ENCODE measurements around the gene GRM8. TPM values are rescaled to one million over a fixed set of nuclear protein-coding genes. Genes with fewer than 3 reads are reported as not detected.
"Not testable (repeated sequence)": the region's sequence is repeated elsewhere in the genome, so short reads cannot be mapped to it uniquely, and the experiment has no call there.

The GRM8 gene
- total RNA-seq, 1 donor from 2014 or later: 2.2 TPM

DNA sequence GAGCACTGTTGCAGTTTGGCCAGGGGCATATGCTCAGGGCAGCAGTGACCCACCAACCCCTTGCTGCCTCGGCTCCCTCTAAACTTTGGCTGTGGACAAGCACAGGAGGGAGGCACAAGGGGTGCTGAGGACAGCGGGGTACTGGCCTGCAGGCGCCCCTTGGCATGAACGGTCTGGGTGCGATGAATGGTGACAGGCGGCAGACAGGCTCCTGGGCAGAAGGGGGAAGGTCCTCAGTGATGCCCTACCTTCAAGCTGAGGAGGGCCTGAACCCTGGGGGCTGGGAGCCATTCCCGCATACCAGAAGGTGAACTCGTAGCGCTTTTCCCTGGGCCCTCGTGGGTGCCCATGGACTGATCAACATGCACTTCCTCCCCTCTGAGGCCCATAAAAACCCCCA lies 567.1 kb downstream of the GRM8 start:
- H3K4me1 Mint-ChIP-seq (ENCODE audit: low read depth, unreplicated experiment): peaks cover 21% of the 10 kb centered on the region
- H3K27ac ChIP-seq (ENCODE audit: low read depth, low read length): no peak overlapping the region
- H3K9me3 ChIP-seq (ENCODE audit: insufficient read depth, low read depth, low read length): no peaks in the 10 kb centered on the region
- no peaks in the 10 kb centered on the region for H3K36me3 Mint-ChIP-seq (ENCODE audit: low read depth, unreplicated experiment)
- no peak overlapping the region for H2AFZ ChIP-seq (ENCODE audit: low read depth, low read length)
- no peak for DNase-seq (ENCODE audit: low read depth)
- H3K4me3 ChIP-seq (ENCODE audit: insufficient read depth, low read depth, low read length): no peak overlapping the region
- no peak overlapping the region for H3K4me3 Mint-ChIP-seq (ENCODE audit: unreplicated experiment)
- H3K36me3 ChIP-seq (ENCODE audit: insufficient read depth, low read length): no peaks in the 10 kb centered on the region
- no peaks in the 10 kb centered on the region for H3K4me1 ChIP-seq (ENCODE audit: insufficient read depth, low read length)
- no peak overlapping the region for H3K9ac ChIP-seq (ENCODE audit: low read length)
- H3K4me2 ChIP-seq (ENCODE audit: low read length): no peak overlapping the region
- no peaks in the 10 kb centered on the region for H3K27me3 Mint-ChIP-seq (ENCODE audit: low read depth, unreplicated experiment)
- H4K20me1 ChIP-seq (ENCODE audit: insufficient read depth, low read length): no peaks in the 10 kb centered on the region
- H3K27ac Mint-ChIP-seq (ENCODE audit: unreplicated experiment): no peak overlapping the region
- FAIRE-seq: no peak
- no peaks in the 10 kb centered on the region for H3K79me2 ChIP-seq (ENCODE audit: insufficient read depth, low read length)
- no peaks in the 10 kb centered on the region for H3K27me3 ChIP-seq (ENCODE audit: insufficient read depth, low read length)
- no peak for TF ChIP-seq EZH2 (IDR thresholded peaks at IDR 0.05; ENCODE audit: insufficient read depth, low read length)
- TF ChIP-seq, protein P1, sequence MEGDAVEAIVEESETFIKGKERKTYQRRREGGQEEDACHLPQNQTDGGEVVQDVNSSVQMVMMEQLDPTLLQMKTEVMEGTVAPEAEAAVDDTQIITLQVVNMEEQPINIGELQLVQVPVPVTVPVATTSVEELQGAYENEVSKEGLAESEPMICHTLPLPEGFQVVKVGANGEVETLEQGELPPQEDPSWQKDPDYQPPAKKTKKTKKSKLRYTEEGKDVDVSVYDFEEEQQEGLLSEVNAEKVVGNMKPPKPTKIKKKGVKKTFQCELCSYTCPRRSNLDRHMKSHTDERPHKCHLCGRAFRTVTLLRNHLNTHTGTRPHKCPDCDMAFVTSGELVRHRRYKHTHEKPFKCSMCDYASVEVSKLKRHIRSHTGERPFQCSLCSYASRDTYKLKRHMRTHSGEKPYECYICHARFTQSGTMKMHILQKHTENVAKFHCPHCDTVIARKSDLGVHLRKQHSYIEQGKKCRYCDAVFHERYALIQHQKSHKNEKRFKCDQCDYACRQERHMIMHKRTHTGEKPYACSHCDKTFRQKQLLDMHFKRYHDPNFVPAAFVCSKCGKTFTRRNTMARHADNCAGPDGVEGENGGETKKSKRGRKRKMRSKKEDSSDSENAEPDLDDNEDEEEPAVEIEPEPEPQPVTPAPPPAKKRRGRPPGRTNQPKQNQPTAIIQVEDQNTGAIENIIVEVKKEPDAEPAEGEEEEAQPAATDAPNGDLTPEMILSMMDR (IDR thresholded peaks at IDR 0.05; ENCODE audit: insufficient read depth, low read depth, low read length): no peak
- H3K9me3 Mint-ChIP-seq (ENCODE audit: unreplicated experiment): peaks cover 3% of the 10 kb centered on the region

DNA sequence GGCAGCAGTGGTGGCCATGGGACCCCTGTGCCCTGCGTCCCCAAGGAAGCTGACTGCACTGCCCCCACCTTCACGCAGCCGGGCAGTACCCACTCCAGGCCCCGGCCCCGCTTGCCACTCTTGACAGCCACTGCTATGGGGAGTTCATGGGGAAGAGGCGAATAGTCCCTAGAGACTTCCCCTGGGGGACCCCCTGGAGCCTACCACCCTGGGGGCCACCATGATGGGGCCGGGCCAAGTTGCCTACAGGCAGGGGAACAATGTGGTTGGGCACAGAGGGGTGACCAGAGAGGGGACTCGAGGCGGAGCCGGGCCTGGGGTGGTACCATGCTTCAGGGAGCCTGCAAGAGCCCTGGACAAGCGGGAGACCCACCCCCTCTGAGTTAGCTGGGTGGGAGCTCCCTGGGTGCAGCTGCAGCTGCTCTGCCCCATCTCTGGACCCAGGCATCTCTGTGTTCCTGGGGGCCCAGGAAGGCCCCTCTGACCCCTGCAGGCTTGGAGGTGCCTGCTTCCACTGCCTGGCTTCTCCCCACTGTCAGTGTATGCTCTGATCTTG lies 567.6 kb downstream of the GRM8 start:
- no peak for TF ChIP-seq EZH2 (IDR thresholded peaks at IDR 0.05; ENCODE audit: insufficient read depth, low read length)
- TF ChIP-seq, protein P1 (IDR thresholded peaks at IDR 0.05; ENCODE audit: insufficient read depth, low read depth, low read length): no peak
- Histone ChIP-seq H3K4me2 (ENCODE audit: low read length) (no peak overlapping the region), H3K4me1 (ENCODE audit: insufficient read depth, low read length) (no peaks in the 10 kb centered on the region), H3K9me3 (ENCODE audit: insufficient read depth, low read depth, low read length) (no peaks in the 10 kb centered on the region), H3K27ac (ENCODE audit: low read depth, low read length) (no peak overlapping the region), H4K20me1 (ENCODE audit: insufficient read depth, low read length) (no peaks in the 10 kb centered on the region), H2AFZ (ENCODE audit: low read depth, low read length) (no peak overlapping the region), H3K4me3 (ENCODE audit: insufficient read depth, low read depth, low read length) (no peak overlapping the region), H3K36me3 (ENCODE audit: insufficient read depth, low read length) (no peaks in the 10 kb centered on the region), H3K79me2 (ENCODE audit: insufficient read depth, low read length) (no peaks in the 10 kb centered on the region), H3K27me3 (ENCODE audit: insufficient read depth, low read length) (no peaks in the 10 kb centered on the region), H3K9ac (ENCODE audit: low read length) (no peak overlapping the region)
- FAIRE-seq (no peak), DNase-seq (ENCODE audit: low read depth) (no peak)
- Mint-ChIP-seq H3K4me3 (ENCODE audit: unreplicated experiment) (no peak overlapping the region), H3K9me3 (ENCODE audit: unreplicated experiment) (peaks cover 3% of the 10 kb centered on the region), H3K27me3 (ENCODE audit: low read depth, unreplicated experiment) (no peaks in the 10 kb centered on the region), H3K27ac (ENCODE audit: unreplicated experiment) (no peak overlapping the region), H3K36me3 (ENCODE audit: low read depth, unreplicated experiment) (no peaks in the 10 kb centered on the region), H3K4me1 (ENCODE audit: low read depth, unreplicated experiment) (peaks cover 21% of the 10 kb centered on the region)

DNA sequence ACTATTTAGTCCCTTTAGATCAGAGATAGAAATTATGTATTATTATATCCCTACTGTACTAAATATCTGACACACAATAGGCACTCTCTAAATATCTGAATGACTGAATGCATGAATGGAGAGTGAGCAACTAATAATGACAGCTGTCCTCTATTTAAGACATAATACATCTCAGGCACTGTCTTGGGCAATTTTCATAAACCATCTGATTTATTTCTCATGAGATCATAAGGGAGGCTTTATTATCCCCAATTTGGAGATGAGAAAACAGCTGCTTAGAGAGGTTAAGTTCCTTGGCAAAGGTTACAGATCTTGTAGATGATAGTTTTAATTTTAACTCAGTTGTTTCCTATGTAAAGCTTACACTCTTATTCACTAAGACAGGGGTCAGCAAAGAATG lies 570.6 kb downstream of the GRM8 start:
- Histone ChIP-seq H3K4me2 (ENCODE audit: low read length) (no peak overlapping the region), H3K9ac (ENCODE audit: low read length) (no peak overlapping the region), H3K27ac (ENCODE audit: low read depth, low read length) (no peak overlapping the region), H2AFZ (ENCODE audit: low read depth, low read length) (no peak overlapping the region), H3K9me3 (ENCODE audit: insufficient read depth, low read depth, low read length) (no peaks in the 10 kb centered on the region), H4K20me1 (ENCODE audit: insufficient read depth, low read length) (no peaks in the 10 kb centered on the region), H3K4me1 (ENCODE audit: insufficient read depth, low read length) (no peaks in the 10 kb centered on the region), H3K27me3 (ENCODE audit: insufficient read depth, low read length) (no peaks in the 10 kb centered on the region), H3K79me2 (ENCODE audit: insufficient read depth, low read length) (no peaks in the 10 kb centered on the region), H3K36me3 (ENCODE audit: insufficient read depth, low read length) (no peaks in the 10 kb centered on the region), H3K4me3 (ENCODE audit: insufficient read depth, low read depth, low read length) (no peak overlapping the region)
- TF ChIP-seq, protein P1 (IDR thresholded peaks at IDR 0.05; ENCODE audit: insufficient read depth, low read depth, low read length): no peak
- no peak for TF ChIP-seq EZH2 (IDR thresholded peaks at IDR 0.05; ENCODE audit: insufficient read depth, low read length)
- H3K36me3 Mint-ChIP-seq (ENCODE audit: low read depth, unreplicated experiment): no peaks in the 10 kb centered on the region
- H3K27me3 Mint-ChIP-seq (ENCODE audit: low read depth, unreplicated experiment): no peaks in the 10 kb centered on the region
- no peak for FAIRE-seq
- no peak overlapping the region for H3K4me3 Mint-ChIP-seq (ENCODE audit: unreplicated experiment)
- no peak for DNase-seq (ENCODE audit: low read depth)
- H3K9me3 Mint-ChIP-seq (ENCODE audit: unreplicated experiment): no peaks in the 10 kb centered on the region
- H3K27ac Mint-ChIP-seq (ENCODE audit: unreplicated experiment): no peak overlapping the region
- H3K4me1 Mint-ChIP-seq (ENCODE audit: low read depth, unreplicated experiment): peaks cover 7% of the 10 kb centered on the region

DNA sequence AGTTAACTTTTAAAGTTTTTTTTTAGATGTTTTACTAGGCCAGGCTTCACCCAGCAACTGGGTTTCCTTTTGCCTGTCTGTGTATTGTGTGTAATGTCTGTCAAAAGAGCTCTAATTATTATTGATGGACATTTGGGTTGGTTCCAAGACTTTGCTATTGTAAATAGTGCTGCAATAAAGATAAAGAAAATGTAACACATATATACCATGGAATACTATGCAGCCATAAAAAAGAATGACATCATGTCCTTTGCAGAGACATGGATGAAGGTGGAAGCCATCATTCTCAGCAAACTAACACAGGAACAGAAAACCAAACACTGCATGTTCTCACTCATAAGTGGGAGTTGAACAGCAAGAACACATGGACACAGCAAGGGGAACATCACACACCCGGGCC lies 584.0 kb downstream of the GRM8 start:
- H3K4me2 ChIP-seq (ENCODE audit: low read length); H2AFZ ChIP-seq (ENCODE audit: low read depth, low read length); H3K36me3 ChIP-seq (ENCODE audit: insufficient read depth, low read length); H3K4me3 Mint-ChIP-seq (ENCODE audit: unreplicated experiment); H4K20me1 ChIP-seq (ENCODE audit: insufficient read depth, low read length); H3K27ac ChIP-seq (ENCODE audit: low read depth, low read length); H3K36me3 Mint-ChIP-seq (ENCODE audit: low read depth, unreplicated experiment); H3K4me1 ChIP-seq (ENCODE audit: insufficient read depth, low read length); H3K27ac Mint-ChIP-seq (ENCODE audit: unreplicated experiment); DNase-seq (ENCODE audit: low read depth); H3K27me3 ChIP-seq (ENCODE audit: insufficient read depth, low read length); H3K9me3 Mint-ChIP-seq (ENCODE audit: unreplicated experiment); H3K27me3 Mint-ChIP-seq (ENCODE audit: low read depth, unreplicated experiment); H3K4me3 ChIP-seq (ENCODE audit: insufficient read depth, low read depth, low read length); FAIRE-seq; H3K79me2 ChIP-seq (ENCODE audit: insufficient read depth, low read length); H3K9ac ChIP-seq (ENCODE audit: low read length); H3K9me3 ChIP-seq (ENCODE audit: insufficient read depth, low read depth, low read length); H3K4me1 Mint-ChIP-seq (ENCODE audit: low read depth, unreplicated experiment): not testable (repeated sequence)

Data from astrocyte (in vitro differentiated cells and primary cell).